Measurements from ENCODE around the gene NALCN.

The NALCN gene

DNA sequence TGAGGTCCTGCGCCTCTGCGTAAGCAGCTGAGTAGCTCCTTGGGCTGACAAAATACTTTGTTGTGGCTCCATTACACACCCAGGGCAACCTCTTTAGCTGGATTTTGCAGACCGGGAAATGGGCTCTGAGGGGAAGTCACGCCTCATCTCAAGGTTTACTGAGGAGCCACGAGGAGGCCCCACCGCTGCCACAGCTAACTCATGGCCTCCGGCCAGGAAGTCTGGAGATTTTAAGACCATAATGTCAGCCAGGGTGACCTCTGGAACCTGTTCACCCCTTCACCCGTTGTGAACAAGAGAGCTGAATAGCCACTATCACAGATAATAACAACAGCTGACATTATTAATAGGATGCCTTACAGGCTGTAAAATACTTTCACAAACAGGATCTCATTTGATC is 390.4 kb downstream of the NALCN start:
- DNase-seq (ENCODE audit: low read depth): no peak

DNA sequence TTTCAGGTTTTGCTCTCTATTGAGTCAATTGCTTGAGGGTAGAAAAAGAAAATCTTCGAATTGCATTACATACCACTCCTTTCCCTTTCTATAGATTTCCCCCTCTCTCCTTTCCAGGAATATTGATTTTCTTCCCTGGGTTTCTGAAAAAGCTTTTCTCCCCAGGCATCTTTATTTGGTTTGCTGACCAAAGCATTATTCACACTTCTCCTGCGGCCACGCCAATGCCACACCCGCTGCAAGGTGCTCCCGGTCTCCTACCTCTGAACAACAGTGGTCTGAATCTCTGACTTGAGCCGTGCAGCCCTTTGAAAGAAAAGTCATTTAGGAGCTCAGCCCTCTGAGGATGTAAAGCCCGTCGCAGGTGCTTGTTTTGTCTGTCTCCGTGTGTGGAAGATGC is 390.8 kb downstream of the NALCN start:
- DNase-seq (ENCODE audit: low read depth): no peak

DNA sequence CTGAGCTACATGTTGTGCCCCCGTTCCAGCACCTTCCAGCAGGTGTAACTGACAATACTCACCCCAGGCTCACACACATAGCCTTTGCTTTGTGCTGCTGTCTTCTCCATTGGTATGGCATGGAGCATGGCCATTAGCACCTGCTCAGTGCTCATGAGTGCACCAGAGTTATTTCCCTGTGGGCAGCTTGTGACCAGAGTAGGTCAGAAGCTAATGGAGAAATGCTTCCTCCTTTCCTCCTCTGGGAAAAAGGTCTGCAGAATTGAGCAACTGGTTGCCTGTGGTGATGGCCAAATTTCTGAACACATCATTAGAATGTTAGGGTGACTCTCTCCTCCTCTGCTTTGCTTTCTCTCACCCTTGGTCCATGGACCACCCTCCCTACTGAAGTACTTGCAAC is 397.2 kb downstream of the NALCN start:
- no peak for DNase-seq (ENCODE audit: low read depth)

DNA sequence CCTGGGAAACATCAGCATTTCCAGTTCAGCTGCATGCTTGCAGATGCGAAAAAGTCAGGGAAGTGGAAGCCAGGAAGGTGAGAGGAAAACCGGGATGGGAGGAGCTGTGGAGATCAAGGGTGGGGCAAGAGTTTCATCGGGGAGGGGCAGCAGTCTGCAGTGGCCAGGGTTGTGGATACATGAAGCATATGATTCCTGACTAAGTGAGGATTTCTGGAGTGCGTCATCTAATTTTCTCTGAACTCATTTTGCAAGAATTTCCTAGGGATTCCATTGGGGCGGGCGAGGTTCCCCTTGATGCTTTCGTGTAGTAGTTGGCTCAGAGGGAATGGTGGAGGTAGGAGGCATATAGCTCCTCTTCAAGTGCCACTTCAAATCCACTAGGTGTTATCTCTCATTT is 397.6 kb downstream of the NALCN start:
- no peak for DNase-seq (ENCODE audit: low read depth)

DNA sequence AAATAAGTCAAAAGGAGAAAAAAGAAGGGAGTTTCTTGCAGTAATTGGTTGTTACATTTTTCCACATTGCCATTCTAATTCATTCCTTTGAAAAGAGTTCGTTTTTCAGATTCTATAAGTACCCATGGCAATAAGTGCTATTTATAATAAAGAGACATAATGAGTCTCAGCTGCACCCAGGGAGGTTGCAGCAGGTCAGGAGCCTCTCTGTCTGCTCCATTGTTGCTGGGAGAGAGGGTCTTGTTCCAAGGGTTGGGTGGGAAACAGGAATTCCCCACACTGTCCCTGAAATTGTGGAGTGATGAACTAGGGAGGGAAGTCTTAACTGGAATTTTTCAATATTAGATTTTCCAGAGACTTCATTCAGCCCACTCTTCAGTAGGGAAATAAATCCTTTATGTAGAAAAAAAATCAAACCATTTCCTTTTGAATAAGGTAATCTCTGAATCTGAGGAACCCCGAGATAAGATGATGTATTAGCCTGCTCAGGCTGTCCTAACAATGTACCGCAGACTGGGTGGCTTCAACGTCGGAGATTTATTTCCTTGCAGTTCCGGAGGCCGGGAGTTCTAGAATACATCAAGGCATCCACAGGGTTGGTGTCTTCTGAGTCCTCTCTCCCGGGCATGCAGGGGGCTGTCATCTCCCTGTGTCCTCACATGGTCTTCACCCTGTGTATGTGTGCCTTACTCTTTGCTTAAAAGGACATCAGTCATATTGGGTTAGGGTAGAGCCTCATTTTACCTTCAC is 399.0 kb downstream of the NALCN start:
- DNase-seq (ENCODE audit: low read depth): no peak

DNA sequence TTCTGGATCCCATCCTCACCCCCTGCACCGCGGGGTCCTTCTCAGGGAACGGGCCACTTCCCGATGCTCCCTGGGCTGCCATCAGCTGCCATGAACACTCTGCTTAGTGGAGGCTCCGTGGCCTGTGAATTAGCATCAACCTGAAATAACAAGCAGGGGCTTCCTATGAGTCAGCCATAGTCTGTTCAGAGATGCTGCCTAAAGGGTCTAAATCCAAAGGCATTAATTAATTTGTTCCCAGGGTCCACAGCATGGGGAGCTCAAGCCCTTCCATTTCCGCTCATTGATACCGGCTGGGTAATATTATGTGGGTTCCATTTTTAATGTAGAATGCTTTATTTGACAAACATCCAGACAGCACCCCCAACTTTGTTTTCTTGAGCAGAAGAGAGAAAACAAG is 399.8 kb downstream of the NALCN start:
- no peak for DNase-seq (ENCODE audit: low read depth)

DNA sequence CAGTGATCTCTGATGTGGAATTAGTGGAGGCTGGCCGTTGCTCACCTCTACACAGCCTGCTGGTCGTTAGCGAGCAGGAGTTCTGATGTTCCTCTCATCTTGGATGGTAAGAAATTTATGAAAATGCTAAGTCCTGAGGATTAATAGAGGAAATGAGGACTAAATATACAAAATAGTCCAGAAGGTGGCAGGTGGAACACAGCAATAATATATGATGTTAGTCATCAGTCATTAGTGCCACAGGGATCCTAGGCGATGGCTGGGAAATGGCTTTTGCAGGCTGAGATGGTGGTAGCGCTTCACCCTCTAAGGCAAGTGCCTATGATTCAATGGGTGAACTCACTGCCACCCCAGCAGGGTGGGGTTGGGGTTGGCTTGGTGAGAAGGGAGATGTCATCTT is 403.1 kb downstream of the NALCN start:
- no peak for DNase-seq (ENCODE audit: low read depth)

DNA sequence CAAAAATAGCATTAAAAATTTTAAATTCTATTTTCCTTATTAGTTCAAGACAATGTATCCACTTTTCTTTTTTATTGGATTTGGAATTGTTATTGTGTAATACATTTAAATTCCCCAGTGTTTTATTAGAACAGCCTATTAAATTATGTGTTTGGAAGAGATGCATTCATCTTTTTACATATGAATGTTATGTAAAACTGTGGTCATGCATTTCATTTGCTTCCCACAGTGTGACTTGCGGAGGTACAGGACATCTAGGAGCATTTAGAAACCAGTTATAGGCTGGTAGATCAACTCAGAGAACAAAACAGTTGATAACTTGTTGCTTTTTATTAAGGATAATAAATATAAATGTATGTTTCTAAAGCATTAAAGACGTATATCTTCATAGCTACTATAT is 406.2 kb downstream of the NALCN start:
- DNase-seq (ENCODE audit: low read depth): no peak

DNA sequence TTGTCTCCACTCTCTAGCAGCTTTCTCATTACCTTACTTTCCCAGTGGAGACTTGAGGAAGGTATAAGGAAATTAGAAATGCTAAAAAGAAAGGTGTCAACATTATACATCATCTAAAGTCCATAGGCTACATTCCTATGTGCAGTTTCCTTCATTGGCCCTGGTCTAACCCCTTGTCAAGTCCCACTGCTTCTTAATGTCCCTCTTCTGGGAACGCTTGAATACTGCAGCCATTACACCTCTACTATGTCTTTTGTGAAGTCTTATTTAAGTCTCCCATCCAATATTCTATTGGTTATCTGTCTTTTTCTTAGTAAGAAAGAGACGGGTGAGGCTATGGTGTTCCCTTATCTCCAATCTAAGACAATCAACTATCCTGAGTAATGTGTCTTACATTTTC is 409.1 kb downstream of the NALCN start:
- DNase-seq (ENCODE audit: low read depth): no peak

Data from stimulated activated CD4-positive, alpha-beta T cell treated with anti-CD3 and anti-CD28 coated beads, Interleukin-2, amount 100 ng/mL, for 4 hours (primary cell).